GM21786 (cell line): Measurements from ENCODE around the gene CIPC.
A peak's percentile ranks its signal among the peaks of the same experiment; 100 is the strongest.

Experiments used
- ATAC-seq: cut with Tn5 transposase; IDR thresholded peaks from one replicate; pipeline ENCODE4 v1.9.1; 2021; ENCODE audit not compliant: unreplicated experiment

The CIPC gene, protein sequence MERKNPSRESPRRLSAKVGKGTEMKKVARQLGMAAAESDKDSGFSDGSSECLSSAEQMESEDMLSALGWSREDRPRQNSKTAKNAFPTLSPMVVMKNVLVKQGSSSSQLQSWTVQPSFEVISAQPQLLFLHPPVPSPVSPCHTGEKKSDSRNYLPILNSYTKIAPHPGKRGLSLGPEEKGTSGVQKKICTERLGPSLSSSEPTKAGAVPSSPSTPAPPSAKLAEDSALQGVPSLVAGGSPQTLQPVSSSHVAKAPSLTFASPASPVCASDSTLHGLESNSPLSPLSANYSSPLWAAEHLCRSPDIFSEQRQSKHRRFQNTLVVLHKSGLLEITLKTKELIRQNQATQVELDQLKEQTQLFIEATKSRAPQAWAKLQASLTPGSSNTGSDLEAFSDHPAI

DNA sequence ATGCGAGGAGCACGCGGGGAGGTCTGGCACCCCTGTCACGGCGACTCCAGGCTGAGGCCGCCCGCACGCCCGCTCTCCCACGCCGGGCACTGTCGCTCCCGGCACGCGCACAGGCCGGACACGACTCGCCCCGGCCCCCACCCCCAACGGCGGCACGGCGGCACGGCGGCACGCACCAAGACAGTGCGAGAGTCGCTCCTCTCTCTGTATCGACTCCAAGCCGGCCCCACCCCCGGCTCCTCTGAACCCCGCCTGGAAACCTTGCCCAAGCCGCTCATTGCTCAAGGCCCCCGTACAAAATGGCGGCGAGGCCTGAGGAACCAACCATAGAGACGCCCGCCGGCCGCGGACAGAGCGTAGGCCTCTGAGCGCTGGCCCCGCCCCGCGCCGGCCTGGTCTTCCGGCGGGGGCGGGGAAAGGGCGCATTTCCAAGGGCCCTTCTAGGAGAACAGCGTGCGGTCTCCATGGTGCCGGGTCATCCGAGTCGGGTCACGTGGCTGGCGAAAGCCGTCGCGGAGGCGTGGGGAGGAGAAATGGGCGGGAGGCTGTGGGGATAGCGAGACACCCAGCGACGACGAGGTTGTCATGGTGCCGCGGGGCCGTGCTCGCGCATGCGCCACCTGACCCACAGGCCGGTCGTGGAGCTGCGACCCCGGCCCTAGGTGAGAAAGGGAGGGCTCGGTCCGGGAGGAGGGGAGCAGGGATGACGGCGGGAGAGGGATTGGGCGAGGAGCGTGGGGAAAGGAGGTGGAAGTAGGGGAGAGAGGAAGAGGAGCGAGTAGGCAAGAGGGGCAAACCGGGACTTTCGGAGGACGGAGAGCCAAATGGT is at the start of gene CIPC:
Gene CIPC, plus strand, starts transcription at position 559 of the 829 bp plus-strand sequence. CDS start 7,451 bp downstream, outside the sequence.
- ATAC-seq, result peak; percentile 85

DNA sequence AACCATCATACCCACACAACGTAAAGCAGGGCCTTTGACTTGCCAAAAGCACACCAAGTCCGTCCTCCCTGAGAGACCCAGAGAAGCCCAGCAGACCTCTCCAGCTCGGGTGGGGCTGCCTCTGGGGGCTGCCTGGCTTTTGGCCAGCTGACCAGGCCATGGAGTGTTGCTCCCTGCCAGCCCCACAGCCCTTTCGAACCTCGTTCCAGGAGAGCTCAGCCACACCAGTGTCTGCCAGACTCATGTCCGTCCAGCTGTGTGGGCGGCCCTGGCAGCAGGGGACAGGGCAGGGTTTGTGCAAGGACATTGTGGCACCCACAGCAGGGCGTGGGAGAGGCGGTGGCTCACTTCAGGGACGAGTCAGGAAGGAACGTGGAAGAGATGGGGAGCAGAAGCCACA is 46.9 kb upstream of the CIPC start:
- no peak for ATAC-seq

DNA sequence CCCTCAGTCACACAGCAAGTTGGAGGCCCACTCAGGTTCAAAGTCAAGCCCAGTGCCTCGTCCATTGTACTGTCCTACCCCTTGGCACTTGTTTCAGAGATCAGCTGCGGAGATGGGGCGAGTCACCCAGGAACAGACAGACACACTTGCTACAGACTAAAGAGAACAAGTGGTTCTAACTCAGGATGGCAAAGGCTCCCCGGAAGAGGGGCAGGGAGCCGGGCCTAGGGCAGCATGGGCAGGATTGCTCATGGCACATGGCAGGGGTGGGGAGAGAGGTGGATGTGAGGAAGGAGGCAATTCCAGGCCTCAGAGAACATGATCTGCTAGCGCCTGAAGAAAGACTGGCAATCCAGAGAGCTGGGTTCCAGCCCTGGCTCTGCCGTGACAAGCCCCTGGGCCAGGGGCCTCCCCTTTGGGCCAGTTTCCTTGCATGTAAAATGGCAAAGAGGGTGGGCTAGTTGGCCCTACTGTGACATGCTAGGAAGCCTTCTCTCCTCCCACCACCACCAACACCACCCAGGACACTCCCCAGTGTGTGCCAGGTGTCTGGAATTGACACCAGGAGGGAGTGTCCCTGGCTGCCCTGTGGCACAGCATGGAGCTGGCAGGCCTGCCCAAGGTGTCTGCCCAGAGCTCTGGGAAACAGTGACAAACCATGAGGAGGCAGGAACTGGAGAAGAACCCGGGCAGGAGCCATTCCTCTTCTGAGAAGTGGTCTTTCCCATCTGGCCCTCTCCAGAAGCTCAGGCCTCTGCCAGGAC is 45.6 kb upstream of the CIPC start:
- no peak for ATAC-seq

DNA sequence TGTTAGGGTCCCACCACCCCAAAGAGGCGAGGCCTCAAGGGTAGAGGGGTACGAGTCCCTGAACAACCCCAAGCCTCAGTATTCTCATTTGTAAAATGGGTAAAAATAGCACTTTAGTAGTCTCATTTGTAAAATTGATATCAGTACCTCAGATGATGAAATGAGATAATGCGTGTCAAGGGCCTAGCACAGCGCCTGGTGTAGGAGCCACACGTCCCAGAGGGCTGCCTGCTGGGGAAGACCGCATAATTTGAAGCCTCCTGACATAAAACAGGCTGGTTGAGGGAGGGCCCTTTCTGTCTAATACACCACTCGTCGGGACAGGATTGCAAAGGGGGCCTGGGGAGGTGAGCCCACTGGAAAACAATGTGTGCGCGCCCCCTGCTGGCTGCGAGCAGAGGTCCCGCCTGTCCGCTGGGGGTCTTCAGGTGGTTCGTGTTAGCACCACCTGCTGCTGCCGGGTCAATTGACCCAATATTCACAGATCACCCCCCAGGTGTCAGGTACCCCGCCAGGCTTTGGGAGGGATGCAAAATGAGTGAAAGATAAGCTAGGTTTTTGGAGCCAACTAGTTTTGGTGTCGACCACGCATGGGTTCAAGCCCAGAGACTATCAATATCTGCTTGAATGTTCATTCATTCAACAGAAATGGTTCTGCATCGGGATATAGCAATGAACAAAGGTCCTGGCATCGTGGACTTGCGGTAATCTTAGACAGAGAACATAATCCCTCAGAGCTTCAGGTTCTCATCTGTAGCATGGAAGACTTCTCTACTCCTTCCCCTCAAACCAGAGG is 44.8 kb upstream of the CIPC start:
- peak; percentile 56 for ATAC-seq

DNA sequence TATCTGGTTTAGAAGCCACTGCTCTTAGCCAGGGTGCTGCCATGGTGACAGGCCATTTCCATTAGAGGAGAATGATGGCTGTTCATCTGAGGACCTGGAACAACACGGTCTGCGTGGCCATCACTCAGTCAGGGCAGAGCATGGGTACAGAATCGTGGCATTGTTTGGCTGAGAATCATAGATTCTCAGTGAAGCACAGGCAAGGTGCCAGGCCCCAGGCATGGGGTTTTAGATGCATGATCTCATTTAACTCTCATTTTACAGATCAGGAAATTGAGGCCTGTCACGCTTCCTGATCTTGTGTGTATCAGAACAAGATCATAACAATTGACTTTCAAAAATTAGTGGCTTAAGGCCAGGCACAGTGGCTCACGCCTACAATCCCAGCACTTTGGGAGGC is 42.8 kb upstream of the CIPC start:
- ATAC-seq, result no peak

DNA sequence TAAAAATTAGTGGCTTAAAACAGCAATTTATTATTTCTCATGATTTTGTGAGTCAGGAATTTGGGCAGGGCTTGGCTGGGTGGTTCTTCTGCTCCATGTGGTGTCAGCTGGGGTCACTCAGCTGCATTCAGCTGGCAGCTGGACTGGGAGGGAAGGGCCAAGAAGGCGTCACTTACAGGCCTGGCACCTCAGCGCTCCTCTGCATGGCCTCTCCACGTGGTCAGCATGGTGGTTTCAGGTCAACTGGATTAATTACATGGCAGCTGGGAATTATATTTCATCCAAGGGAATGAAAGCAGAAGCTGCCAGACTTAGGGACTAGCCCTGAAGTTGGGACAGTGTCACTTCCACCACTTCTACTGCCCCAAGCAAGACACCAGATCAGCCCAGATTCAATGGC is 42.1 kb upstream of the CIPC start:
- ATAC-seq, result no peak

DNA sequence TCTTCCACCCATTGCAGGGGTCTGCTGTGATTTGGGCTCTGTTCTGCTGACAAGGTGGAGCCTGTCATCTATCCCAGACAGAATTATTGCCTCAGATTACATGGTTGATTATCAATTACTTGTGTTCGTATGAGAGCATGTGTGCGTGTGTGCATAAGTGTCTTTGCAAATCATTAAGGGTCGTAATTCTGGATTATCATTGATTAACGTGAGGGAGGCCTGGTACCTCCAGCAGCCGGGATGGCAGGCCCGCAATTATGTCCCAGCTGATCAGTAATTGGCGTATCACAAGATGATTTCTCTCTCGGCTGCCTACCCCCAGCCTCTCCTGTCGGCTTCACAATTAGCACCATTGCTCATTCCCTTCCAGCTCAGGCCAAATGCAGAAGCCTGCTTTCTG is 39.9 kb upstream of the CIPC start:
- no peak for ATAC-seq

DNA sequence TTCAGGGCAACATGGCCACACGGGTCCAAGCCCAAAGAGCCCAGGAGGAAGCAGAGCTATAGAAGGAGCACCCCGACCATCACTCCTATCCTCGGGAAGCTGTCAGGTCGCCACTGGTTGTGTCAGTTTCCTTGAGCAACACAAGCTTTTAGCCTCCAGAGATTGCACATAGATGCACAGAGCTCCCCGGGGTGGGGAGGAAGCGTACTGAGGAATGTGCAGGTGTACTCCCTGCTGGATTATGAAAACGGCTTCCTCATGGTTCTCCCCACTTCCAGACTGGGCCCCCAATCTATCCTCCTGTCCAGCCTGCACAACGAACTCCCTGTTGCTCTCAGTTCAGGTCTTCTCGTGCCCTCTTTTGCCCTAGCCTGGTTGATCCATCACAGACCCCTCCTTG is 39.3 kb upstream of the CIPC start:
- no peak for ATAC-seq

DNA sequence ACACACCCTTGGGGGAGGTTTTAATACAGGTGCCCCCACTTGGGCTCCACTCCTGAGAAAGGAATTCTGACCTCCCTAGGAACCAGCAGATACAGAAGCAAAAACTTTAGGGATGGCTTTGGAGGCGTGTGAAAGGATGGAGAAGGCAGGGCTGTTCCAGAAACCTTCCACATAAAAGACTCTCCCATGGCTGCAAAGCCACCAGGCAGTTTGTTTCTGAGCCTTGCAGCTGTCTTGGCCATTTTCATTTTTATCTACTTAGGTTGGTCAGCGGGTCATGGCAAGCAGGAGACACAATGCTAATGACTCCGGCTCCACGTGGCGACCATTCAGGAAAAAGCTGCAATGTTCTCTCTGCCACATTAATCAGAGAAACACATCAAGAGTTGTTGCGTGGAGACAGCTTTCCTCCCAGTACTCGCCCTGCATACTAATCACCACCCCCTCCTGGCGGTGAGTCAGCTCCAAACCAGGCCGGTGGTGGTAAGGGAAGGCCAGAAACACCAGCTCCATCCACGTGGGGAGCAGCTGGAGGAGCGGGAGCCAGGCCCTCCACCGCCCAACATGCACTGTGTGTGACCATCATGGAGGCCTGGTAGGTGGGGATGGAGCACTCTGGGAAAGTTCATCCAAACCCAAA is 38.7 kb upstream of the CIPC start:
- ATAC-seq, result no peak

DNA sequence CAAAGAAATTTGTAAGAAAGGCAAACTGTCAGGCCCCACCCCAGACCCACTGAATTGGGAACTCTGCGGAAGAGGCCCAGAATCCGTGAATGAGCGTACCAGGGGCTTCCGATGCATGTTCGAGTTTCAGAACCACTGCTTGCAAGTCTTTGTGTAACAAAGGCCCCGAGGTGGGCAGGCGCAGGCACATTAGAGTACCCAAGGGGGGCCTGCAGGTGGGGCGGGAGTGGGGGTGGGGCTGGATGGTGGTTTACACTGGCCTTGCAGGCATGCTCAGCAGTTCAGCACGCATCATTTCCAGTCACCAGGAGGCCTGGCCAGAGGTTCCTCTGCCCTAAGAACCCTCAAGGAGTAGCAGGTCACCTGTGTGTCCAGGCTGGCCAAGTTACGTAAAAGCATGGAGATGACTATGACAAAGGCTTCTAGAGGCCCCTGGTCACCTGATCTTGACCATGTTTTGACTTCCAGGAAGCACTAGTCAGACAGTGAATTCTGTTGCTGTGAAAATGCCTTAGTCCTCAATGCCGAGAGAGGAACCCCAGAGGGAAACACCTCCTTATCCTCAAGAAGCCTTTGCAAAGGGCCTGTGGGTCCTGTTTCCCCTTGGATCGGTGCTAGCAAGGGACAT is 36.3 kb upstream of the CIPC start:
- ATAC-seq, result no peak

DNA sequence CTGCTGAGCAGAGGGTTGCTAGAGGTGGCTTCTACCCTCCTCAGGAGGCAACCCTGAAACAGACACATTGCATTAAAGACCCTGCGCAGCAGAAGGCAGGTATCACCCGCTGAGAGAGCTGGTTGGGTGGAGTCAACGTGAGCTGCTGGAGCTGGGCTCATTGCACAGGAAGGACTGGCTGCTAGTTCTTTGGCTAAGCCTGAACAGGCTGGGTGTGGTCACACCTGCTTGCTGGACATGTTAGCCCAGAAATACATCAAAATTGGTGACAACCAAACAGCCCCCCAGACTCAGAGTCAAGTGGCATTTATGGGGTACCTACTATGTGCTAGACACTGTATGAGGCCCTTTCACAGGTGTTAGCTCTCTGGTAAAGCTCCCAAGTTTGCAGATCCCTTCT is 35.8 kb upstream of the CIPC start:
- ATAC-seq, result no peak

DNA sequence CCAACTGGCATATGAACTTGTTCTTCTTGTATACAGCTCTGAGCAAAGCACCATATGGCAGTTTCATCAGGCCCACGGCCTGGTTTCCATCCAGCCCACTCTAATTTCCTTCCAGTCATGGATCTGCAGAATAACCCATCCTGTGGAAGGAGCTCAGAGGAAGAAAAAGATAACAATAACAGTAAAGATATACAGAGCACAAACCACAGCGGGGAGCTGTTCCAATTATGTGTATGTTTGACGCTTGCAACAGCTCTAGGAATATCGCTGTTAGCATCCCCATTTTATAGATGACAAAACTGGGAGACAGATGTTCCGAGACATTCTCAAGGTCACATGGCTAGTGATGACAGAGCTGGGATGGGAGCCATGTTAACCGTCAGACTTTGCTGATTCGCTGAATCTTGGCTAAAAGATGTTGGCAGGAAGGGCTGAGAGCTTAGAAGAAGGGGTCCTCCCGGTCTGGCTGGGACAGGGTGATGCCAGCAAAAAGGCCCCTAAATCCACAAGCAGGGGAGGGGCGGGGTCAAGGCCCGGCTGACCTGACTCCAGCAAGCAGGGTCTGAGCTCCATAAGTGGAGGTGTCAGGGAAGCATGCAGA is 34.4 kb upstream of the CIPC start:
- ATAC-seq, result no peak

DNA sequence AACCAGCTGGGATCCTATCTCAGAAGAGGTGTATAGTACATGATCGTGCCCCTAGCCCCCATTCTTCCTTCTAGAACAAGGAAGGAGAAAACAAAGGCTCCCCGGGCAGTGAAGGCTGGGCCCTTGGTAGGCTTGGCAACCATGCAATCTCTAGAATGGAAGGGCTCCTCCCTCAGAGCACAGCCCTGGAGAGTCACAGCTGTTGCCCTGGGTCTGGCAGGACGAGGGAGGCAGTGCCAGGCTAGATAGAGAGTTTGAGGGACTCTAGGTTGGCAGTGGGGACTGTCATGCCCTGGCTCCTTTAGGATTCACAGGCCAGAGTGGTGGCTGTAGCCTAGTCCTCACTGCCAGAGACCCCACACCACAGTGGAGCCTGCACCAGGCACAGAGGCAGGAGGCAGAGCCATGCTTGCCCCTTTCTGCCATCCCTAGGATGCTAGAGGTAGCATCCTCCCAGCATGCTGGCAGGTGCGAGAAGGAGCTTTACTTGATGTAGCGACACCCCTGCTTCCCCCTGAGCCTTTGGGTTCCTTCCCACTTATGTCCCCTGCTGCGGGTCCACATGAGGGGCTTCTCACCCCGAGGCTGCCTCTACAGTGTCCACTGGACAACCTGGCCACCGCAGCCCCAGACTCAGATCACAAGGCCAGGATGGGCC is 33.4 kb upstream of the CIPC start:
- no peak for ATAC-seq

DNA sequence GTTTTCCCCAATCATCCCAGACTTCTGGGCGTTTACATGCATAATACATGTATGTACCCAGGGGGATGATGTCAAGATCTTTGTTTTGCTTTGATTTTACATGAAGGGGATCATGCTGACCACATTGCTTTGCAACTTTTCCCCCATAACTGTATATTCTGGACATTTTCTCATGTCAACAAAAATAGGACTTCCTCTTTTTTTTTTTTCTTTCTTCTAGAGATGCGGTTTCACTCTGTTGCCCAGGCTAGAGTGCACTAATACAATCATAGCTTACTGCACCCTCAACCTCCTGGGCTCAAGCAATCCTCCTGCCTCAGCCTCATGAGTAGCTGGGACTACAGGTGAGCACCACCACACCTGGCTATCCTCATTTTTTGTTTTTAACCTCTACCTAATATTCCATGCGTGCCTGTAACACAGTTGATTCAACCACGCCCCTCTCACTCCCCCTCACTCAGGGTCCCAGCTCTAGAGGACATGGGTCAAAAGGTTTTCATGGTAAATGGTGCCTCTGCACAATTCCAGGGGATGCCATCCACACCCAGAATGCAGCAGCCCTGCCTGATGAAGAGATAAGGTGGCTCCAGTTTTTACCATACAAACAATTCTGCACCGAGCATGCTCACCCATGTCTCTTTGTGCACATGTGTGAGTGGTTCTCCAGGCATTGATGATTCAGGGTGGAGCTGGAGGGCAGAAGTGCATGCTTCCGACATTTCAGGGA is 32.0 kb upstream of the CIPC start:
- no peak for ATAC-seq

DNA sequence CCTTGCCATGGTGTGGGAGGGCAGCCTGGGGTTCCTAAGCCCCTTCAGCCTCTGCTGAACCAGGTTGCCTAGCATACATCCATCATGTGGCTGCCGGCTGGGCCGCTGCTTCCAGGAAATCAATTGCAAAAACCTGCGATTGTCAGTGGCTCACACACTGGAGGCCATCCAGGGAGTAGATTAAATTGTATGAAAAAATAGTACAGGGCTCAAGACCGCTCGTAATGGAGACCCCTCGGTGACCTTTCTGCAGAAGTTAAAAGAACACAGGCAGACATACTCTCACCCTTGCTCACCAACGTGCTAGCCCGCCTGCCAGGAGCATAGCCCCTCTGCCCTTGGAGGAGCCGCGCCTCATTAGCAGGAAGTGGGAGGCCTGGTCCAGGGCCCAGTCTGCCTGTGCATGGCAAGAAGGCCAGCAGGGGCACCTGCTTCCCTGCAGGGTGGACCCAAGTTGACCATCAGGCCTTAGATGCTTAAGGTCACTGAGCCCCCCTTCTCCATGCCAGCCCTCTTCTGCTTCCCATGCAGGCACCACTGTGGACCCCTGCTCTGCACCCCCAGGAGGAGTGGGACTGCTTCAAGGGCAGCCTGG is 31.4 kb upstream of the CIPC start:
- ATAC-seq, result no peak

DNA sequence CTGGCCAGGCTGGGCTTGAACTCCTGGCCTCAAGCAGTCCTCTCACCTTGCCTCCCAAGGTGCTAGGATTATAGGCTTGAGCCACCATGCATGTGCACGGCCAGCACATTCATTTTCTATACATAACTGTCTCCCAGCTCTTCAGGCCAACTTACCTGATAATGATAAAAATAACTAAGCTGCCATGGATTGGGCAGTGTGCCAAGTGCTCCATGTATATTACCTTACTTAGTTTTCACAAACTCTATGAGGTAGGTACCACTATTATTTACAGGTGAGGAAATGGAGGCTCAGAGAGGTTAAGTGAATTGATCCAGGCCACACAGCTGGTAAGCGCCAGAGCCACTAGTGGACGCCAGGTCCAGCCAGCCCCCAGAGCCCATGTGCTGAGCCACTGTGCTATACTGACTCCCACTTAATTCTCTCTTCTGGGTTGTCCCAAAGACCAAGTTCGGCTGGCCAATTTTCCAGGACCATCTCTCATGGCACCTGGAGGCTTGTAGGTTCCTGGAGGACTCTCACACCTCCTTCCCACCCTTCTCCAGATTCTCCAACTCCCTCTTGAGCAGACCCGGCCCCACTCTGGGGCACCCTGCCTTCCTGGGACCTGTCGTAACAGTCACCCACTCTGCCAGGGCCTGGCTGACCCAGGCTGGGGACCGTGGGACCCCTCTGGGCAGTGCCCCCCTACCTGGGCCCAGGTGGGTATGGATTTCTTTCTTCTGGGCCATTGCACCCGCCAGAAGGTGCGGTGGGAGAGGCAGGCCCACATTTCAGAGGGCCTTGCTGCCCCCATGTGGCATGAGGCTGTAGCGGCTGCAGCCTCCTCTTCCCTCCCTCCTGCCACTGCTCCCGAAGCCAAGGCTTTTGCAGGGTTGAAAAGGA is 30.2 kb upstream of the CIPC start:
- no peak for ATAC-seq
